ENCODE results near the gene CLDN7. TPM values are rescaled to one million over a fixed set of nuclear protein-coding genes. Genes with fewer than 3 reads are reported as not detected.

Gene CLDN7
- total and polyA plus RNA-seq, 10 donors = 0.74 to 6.6 (median 2.7) TPM

DNA sequence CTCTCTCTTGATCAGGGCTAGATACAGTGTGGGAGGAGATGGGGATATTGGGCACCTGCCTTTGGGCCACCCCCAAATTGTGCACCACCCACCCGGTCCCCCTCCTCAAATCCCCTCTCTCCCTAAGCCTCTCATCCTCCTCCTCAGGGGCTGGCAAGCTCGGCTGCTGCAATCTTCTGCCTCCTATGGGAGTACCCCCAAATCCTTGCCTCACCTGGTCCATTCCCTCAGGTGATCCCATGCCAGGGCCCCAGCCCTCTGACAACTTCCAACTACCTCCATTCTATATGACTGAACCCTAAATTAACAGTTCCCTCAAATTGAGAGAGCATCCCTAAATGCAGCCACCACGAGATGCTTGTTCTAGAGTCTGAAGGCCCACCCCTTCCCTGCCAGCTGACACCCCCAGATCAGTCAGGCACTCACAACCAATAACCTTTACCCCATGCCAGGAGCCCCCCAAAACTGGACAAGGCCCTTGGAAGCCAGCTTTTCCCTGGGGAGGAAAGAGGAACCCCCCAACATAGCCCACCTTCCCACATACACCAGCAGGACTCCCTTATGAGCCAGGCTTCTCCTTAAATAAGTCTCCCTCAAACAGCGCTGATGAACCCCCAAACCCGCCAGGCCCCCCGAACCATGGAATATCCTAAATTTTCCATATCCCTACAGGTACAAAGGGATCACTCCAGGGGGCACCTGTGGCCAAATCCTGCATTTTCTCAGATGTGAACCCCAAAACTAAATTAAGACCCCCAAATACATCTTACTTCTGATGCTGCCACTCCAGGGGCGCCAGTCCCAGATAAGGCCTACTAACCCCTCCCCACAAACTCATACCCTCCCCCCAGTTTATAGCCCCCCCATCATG is 45.8 kb downstream of the CLDN7 start:
- peak overlapping the region in 7 of 8 donors; percentile 20 to 87 (median 40) for H3K4me3 ChIP-seq
- peaks cover 45 to 85% (median 74%) of the 10 kb centered on the region in 6 donors for H3K4me1 ChIP-seq
- TF ChIP-seq, protein P1, sequence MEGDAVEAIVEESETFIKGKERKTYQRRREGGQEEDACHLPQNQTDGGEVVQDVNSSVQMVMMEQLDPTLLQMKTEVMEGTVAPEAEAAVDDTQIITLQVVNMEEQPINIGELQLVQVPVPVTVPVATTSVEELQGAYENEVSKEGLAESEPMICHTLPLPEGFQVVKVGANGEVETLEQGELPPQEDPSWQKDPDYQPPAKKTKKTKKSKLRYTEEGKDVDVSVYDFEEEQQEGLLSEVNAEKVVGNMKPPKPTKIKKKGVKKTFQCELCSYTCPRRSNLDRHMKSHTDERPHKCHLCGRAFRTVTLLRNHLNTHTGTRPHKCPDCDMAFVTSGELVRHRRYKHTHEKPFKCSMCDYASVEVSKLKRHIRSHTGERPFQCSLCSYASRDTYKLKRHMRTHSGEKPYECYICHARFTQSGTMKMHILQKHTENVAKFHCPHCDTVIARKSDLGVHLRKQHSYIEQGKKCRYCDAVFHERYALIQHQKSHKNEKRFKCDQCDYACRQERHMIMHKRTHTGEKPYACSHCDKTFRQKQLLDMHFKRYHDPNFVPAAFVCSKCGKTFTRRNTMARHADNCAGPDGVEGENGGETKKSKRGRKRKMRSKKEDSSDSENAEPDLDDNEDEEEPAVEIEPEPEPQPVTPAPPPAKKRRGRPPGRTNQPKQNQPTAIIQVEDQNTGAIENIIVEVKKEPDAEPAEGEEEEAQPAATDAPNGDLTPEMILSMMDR (IDR thresholded peaks at IDR 0.05 in 8 of 11, conservative IDR thresholded peaks at IDR 0.05 in 3 of 11) = no peak
- TF ChIP-seq POLR2A (IDR thresholded peaks at IDR 0.05) (no peak), POLR2AphosphoS5 (IDR thresholded peaks at IDR 0.05) (no peak)
- no peak for DNase-seq
- H3K27me3 ChIP-seq (replicated peaks in 1 of 7) = no peaks in the 10 kb centered on the region
- peak overlapping the region in 7 of 8 donors; percentile 61 to 99 (median 73) for H3K27ac ChIP-seq
- H3K36me3 ChIP-seq = peaks cover 0 to 7% (median 0%) of the 10 kb centered on the region in 6 donors
- H3K9me3 ChIP-seq = no peaks in the 10 kb centered on the region
- intact Hi-C loops (cut with DNase I; ENCODE audit: low total_unique reads) = no loop called here
- WGBS, 5 donors = 22 to 28% (median 24%) methylated on average over 7 of the region's 7 CpGs

DNA sequence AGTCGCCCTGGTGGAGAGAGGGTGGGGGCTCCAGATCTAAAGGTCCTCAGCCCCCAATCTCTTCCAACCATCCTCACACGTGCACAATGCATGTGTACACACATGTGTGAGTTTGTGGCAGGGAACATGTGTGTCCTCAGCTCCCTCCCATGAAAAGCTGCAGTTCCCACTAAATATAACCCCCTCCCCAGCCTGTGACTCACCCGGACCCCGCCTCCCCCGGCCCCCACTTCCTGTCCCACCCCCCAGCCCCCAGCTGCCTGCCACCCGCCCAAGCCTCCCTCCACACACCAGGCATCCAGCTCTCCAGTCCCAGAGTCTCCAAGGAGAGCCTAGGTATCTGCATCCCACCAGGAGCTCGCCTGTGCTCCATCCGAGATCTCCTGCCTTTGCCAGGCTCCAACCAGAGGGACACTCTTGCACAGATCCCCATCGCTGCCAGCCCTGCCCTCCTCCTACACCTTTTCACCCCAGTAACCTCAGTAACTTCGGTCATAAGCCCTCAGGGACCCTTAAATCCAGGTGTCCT is 46.6 kb downstream of the CLDN7 start:
- no peak for DNase-seq
- TF ChIP-seq, protein P1 (IDR thresholded peaks at IDR 0.05 in 8 of 11, conservative IDR thresholded peaks at IDR 0.05 in 3 of 11) = no peak
- TF ChIP-seq POLR2AphosphoS5 (IDR thresholded peaks at IDR 0.05) = no peak
- no peak for TF ChIP-seq POLR2A (IDR thresholded peaks at IDR 0.05)
- peak overlapping the region in 5 of 8 donors; percentile 32 to 87 (median 41) for H3K4me3 ChIP-seq
- WGBS, 5 donors = 15 to 29% (median 21%) methylated on average over 6 to 10 of the region's 10 CpGs
- intact Hi-C loops (cut with DNase I; ENCODE audit: low total_unique reads) = no loop called here
- peaks cover 40 to 77% (median 66%) of the 10 kb centered on the region in 6 donors for H3K4me1 ChIP-seq
- H3K36me3 ChIP-seq = no peaks in the 10 kb centered on the region
- no peaks in the 10 kb centered on the region for H3K27me3 ChIP-seq (replicated peaks in 1 of 7)
- H3K9me3 ChIP-seq = no peaks in the 10 kb centered on the region
- peak overlapping the region in 7 of 8 donors; percentile 15 to 99 (median 79) for H3K27ac ChIP-seq

DNA sequence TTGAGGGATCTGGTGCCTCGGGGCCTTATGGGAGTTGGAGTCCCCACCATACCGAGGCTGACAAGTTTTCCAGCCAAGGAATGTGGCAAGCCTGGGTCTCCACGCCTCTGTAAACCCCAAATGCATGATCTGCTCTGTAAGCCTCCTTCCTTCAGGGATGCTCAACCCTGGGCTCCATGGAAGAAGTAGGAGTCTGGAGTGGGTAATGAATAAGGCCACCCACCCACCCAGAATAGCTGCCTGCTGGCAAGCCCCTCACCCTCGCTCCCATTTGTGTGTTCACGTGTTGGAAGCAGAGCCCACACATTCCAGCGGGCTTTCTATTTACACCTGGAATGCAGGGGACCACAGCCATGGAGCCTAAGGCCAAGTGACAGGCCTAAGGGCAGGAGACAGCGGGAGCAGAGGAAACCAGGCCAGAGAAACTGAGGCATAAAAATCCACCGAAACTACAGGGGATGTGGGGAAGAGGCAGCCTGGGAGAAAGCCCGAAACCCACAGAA is 47.1 kb downstream of the CLDN7 start:
- TF ChIP-seq, protein P1 (IDR thresholded peaks at IDR 0.05 in 8 of 11, conservative IDR thresholded peaks at IDR 0.05 in 3 of 11) = peak in 2 of 11 experiments; percentile 2 to 4
- TF ChIP-seq POLR2AphosphoS5 (IDR thresholded peaks at IDR 0.05) (no peak), POLR2A (IDR thresholded peaks at IDR 0.05) (no peak)
- Histone ChIP-seq H3K9me3 (no peaks in the 10 kb centered on the region), H3K4me3 (peak overlapping the region in 6 of 8 donors; percentile 60 to 87 (median 62)), H3K27me3 (replicated peaks in 1 of 7) (no peaks in the 10 kb centered on the region), H3K4me1 (peaks cover 34 to 73% (median 61%) of the 10 kb centered on the region in 6 donors), H3K27ac (peak overlapping the region in 7 of 8 donors; percentile 32 to 99 (median 79)), H3K36me3 (no peaks in the 10 kb centered on the region)
- WGBS, 5 donors = 27 to 38% (median 30%) methylated on average over 8 to 9 of the region's 9 CpGs
- no peak for DNase-seq
- intact Hi-C loops (cut with DNase I; ENCODE audit: low total_unique reads) = no loop called here
